Tibial nerve (tissue), 4 donors: Measurements from ENCODE around the gene CDH4.

Experiments used
- EP300 ChIP-seq, 2 donors: sonication (generic); formaldehyde crosslinking; IDR thresholded peaks; one replicate each; pipeline ENCODE4 v1.6.1; 2017; ENCODE audit warnings: antibody characterized with exemption in 2 of 2, mild to moderate bottlenecking in 1 of 2
- POLR2A ChIP-seq, 2 donors: fragments of 450-650 bp; IDR thresholded peaks; one replicate each; pipeline ENCODE4 v1.6.1; 2017; ENCODE audit warnings: antibody characterized with exemption in 2 of 2, mild to moderate bottlenecking in 2 of 2, moderate library complexity in 2 of 2
- TF ChIP-seq, protein P1 (sequence below), 5 experiments: fragments of 200-600 bp in 3 of 5; fragments of 450-650 bp in 2 of 5; sonication (generic) in 3 of 5; IDR thresholded peaks; one replicate each; pipeline ENCODE4 v1.5.1; 2016 to 2019; ENCODE audit warnings: antibody characterized with exemption in 5 of 5, mild to moderate bottlenecking in 3 of 5, moderate library complexity in 2 of 5

DNA sequence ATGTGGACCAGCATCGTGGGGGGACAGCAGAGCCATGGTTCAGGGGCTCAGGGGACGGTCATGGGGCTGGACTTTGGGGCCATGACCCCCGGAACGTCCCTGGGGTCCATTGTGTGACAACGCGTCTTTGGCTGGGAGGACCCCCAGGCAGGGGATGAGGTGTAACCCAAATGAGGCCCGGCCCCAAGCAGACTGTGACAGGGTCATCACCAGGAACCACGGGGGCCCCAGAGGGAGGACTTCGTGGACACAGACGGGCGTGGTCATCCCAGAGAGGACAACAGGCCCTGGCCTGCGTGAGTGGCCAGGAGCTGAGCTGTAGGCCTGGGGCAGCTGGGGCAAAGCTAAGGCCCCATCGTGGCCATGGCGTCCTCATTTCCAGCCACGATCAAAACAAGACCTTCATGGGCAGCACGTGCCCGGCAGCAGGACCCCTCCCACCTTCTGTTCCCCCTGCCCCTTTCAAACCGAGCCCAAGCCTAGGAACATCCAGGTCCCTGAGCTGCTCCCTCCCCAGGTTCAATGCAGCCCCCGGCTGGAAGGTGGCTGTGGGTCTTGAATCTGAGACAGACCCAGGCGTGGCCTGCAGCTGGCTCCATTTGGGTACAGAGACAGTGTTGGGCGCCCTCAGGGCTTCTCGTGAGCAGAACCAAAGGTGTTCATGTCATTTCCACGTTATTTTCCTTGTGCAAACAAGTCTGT, 625.9 kb downstream of the CDH4 start:
- TF ChIP-seq, protein P1, sequence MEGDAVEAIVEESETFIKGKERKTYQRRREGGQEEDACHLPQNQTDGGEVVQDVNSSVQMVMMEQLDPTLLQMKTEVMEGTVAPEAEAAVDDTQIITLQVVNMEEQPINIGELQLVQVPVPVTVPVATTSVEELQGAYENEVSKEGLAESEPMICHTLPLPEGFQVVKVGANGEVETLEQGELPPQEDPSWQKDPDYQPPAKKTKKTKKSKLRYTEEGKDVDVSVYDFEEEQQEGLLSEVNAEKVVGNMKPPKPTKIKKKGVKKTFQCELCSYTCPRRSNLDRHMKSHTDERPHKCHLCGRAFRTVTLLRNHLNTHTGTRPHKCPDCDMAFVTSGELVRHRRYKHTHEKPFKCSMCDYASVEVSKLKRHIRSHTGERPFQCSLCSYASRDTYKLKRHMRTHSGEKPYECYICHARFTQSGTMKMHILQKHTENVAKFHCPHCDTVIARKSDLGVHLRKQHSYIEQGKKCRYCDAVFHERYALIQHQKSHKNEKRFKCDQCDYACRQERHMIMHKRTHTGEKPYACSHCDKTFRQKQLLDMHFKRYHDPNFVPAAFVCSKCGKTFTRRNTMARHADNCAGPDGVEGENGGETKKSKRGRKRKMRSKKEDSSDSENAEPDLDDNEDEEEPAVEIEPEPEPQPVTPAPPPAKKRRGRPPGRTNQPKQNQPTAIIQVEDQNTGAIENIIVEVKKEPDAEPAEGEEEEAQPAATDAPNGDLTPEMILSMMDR (IDR thresholded peaks at IDR 0.05) = no peak
- TF ChIP-seq POLR2A (IDR thresholded peaks at IDR 0.05) (no peak), EP300 (IDR thresholded peaks at IDR 0.05) (no peak)
